ENCODE results near the gene NKX2-2.

Gene NKX2-2
- 0 reads per million in 2 donors for total RNA-seq

- DNase-seq = no peak
Observed at GRCh38 chr20:21513881-21514540, at the start of gene NKX2-2. Gene NKX2-2, minus strand, starts transcription at chr20:21514064. Its CDS starts 395 bp downstream, at chr20:21513669.

DNA sequence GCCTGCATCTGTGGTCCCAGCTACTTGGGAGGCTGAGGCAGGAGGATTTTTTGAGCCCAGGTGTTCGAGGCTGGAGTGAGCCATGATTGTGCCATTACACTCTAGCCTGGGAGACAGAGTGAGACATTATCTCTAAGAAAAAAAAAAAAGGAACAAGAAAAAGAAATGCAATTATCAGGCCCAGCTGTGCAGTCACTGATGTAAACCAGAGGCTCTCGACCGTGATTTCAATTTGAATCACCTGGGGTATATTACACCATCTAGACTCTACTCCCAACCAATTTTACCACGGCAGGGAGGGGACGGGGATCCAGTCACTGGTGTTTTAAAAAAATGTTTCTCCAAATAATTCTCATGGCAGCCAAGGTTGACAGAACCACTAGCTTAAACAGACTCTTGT lies 48.8 kb upstream of the NKX2-2 start:
- DNase-seq = no peak

GRCh38 chr20:21559305-21559704 lies 45.4 kb upstream of the NKX2-2 start:
- no peak for DNase-seq

DNA sequence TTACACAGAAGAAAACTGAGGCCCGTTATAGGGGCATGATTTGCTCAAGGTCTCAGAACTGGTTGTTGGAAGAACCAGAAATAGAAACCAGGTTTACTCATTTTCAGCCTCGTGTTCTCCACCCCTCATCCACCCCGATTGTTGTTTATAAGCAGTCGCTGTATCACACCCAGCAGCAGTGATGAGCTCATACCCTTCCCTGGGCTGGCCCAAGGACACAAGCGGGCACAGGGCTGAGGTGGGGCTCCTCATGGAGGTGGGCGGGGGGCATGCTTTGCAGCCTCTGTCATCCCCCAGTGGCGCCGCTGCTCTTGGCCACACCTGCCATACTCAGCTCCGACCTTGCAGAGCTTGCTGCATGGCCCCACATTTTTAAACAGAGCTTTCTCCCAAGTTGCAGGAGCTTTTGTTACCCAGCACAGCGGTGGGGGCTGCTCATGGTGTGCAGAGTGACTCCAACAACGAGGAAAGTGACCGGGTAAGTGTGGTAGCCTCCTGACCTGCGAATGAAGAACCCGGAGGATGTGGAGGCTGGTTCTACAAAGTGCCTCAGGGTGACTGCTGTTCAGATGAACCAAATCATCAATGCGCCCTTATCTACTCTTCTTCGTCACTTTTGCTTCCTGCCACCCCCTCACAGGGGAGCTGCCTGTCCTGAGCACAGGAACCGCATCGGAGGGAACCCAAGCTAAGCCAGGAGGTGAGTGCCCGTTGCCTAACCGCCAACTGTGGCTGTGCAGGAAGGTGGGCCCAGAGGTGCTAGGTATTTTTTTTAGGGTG lies 43.6 kb upstream of the NKX2-2 start:
- no peak for DNase-seq

- no peak for DNase-seq
Observed at GRCh38 chr20:21556398-21556797, 42.5 kb upstream of the NKX2-2 start.

GRCh38 chr20:21555470-21556120 lies 41.7 kb upstream of the NKX2-2 start:
- no peak for DNase-seq

DNA sequence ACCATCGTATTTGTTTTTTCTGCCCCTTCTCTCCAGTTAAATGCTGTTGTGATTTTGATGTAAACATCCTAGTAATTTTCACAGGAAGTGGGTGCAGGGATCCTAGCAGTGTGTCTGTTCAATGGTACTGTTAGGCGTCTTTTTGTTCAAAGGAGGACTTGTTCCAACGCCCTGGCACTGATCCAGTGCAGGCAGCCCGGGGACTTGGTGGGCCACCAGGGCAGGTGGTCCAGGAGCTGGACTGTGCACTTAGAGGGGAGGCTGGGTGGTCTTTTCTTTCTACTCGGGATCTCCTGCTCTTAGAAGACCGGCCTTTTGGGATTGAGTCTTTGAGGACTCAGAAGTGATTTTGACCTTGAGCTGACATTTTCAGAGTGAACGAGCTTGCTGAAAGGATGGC lies 41.1 kb upstream of the NKX2-2 start:
- DNase-seq = no peak

GRCh38 chr20:21554376-21554890 lies 40.6 kb upstream of the NKX2-2 start:
- no peak for DNase-seq

DNA sequence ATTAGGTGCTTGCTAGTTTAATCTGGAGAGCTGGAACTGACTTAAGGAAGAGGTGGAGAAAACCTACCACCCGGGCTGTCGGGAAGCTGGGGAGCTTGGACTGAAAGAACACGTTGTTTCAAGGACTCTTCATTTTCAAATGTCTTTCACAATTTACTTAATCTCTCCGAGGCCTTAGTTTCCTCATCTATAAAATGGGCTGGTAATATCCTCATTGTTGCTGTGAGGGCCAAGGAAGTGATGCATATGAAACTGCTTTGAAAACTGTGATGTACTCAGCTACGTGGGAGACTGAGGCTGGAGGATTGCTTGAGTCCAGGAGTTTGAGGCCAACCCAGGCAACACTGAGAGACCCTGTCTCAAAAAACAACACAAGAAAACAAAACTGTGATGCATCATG lies 36.7 kb upstream of the NKX2-2 start:
- no peak for DNase-seq

DNA sequence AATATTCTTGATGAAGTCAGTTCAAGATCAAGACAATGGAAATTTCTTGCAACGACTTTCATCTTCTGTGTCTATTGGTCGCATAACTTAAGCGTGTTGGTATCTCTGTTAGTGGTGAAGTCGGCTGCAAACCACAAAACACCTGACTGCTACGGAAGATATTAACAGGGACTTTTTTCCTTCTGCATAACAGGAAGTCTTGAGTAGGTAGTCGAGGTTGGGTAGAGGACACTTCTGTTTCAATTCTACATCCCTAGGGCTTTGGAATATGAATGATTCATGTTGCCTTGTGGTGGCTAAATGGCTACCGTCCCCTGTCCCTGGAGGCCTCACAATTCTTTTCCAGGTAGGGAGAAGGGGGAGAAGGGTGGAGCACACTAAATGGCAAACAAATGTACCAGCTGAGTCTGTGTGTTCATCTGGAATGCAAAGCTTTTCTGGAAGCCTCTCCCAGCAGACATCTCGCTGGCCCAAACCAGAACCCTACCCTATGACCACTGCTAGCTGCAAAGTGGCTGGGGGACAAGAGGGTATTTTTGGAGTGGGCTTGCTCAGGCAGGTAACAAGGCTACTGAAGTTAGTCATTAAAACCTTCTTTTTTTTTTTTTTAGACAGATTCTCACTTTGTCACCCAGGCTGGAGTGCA lies 34.6 kb upstream of the NKX2-2 start:
- no peak for DNase-seq

DNA sequence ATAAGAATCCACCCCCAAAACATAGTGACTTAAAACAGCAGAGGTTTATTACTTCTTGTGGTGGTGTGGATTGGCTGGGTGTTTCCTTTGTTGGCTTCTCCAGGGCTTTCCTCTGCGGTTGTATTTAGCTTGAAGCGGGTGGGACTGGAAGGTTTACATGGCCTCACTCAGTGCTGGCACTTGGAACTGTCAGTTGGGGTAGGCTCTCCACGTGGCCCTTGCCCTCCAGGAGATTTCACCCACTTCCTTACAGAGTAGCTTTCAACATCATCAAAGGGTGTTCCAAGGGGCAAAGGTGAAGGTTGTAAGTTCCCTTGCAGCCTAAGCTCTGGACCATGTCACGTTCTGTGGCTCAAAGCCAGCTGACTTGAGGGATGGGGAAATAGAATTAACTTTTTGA lies 32.5 kb upstream of the NKX2-2 start:
- DNase-seq = no peak

- no peak for DNase-seq
Observed at GRCh38 chr20:21539512-21539911, 25.6 kb upstream of the NKX2-2 start.

DNA sequence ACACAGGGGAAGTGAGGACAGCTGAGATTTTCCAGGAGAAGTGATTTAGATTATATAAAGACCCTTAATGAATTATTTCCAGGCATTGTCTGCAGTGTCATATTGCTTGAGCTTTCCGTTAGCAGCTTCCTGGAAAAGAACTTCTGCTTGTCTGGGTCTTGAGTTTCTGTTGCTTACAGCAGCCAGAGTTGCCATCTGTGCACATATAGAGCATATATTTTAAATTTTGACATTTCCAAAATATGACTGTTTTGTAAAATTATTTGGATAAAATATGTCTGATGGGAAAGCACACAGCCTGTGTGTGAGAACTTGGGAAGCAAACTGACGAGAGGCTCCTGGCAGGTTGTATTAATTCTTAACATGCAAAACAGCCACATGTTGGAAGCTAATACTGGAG lies 21.0 kb upstream of the NKX2-2 start:
- no peak for DNase-seq

DNA sequence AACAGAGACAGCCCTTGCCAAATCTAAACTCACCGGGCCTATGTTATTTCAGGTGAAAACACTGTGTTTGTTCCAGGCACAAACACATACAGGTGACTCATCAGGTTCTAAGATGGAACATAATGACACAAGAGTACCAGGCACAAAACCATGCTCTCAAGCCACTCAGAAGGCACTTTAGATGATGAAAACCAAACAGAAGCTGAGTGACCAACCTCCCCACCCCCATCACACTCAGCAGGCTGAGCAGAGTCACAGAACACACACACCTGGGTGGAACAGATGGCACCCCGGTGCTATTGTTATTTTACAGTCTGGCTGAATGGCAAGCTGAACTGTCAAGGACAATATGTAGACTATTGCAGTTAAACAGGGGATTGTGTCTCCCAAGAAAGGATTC lies 20.6 kb upstream of the NKX2-2 start:
- DNase-seq = no peak

DNA sequence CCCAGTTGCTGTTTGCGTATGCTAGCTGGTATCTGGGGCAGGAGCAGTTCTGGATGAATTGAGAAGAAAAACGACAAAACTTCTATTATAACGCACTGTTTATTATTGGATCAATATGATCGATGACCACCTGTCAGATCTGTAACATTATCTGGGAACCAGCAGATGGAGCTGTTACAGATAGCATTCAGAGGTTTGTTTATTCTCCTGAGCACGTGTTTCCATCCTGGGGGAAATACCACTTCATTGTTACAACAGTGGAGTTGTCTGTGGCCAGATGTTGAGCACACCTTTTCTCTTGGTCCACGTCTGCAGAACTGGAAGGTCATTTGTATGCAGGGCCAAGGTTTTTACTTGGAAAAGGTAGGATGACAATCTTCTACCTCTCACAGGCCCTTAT lies 16.0 kb upstream of the NKX2-2 start:
- DNase-seq = no peak

GRCh38 chr20:21528870-21529269 lies 15.0 kb upstream of the NKX2-2 start:
- no peak for DNase-seq

DNA sequence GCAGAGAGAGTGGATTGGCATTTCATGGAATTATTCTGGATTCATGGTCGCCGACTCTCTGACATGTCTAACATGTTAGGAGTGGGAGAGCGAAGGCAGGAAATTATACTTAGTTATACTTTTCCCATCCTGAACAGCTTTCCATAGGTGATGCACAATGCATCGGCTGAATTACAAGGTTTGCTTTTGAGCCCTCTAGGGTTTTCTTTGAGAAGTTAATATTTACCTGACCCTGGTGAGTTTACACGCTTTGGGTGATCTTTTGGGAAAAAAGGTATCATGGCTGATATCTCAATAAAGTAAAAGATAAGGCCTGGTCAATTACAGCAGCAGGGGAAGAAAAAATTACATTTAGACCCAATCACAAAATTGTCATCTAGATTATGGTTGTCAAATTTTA lies 14.0 kb upstream of the NKX2-2 start:
- no peak for DNase-seq

DNA sequence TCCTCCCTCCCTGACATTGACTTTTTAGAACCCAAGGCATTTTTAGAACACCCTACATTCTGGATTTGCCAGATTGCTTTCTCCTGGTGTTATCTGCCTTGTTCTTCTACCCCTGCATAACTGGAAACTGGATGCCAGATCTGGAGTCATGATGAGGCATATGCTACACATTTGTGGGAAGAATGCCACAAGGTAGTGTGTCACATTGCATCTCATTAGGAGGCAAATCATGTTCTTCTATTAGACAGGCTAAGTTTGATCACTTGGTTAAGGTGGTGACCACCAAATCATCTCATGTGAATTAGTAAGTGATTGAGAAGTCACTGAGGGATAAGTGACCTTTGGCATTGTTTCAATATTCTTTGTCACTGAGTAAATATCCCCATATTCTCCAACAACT lies 12.9 kb upstream of the NKX2-2 start:
- no peak for DNase-seq

- no peak for DNase-seq
Observed at GRCh38 chr20:21523895-21524294, 10.0 kb upstream of the NKX2-2 start.

DNA sequence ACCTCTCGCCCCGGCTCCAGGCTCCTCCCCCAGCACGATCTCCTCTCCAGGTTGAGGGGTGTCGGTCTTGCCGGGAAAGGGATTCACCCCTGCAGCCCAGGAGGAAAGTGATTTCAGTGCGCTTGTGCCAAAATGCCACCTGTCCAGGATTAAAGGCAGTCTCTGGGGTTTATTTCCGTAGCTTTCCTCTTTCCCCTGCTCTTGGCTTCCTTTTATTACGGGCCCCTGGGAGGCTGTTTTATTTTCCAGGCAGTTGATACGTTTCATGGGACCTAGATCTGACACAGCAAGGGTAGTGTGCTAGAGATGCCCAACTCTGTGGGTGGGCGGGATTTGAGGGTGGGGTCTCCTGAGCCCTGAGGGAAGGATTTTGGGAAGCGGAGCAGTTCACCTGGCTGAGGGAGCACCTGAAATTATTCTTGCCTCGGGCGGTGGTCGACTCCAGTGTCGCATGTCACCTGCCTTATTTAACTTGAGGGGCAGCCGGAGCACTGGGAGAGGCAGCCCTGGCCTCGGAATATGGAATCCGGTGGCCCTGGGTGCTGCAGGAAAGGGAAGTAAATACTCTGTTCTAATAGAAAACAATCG lies 9.5 kb upstream of the NKX2-2 start:
- DNase-seq = no peak

DNA sequence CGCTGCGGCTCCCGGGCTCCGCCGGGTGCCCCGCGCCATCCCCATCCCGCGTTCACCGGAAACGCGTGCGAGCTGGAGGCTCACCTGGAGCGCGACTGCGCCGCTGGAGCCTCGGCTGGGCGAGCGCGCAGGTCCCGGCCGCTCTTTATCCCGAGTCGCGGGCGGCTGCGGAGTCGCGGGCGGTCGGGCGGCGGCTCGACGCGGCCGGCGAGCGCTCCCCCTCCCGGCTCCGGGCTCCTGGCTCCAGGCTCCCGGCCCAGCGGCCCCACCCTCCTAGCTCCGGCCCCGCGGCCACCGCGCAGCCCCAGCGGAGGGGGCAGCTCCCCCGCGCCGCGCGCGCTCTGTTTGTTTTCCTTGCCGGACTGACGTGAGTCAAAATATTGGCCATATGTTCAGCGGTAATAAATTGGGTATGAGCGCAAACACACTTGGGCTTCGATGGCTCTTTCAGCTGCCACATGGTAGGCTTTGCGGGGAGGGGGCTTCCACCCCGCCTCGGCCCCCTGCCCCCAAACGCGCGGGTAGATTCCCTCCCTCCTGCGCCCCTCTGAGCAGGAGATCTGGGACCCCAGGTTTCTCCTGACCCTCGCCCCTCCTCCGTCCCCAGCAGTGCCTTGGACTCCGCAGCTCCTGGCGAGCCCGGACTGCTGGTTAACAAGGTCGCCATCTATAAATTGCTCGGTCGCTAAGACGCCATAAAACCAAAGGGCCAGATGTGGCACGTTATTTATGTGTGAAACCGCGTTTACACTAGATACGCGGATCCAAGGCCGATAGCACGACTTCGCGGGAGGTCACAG lies 8.8 kb upstream of the NKX2-2 start:
- no peak for DNase-seq

Data from activated gamma-delta T cell (primary cell).